ENCODE measurements around the gene RCC2.

Gene RCC2

DNA sequence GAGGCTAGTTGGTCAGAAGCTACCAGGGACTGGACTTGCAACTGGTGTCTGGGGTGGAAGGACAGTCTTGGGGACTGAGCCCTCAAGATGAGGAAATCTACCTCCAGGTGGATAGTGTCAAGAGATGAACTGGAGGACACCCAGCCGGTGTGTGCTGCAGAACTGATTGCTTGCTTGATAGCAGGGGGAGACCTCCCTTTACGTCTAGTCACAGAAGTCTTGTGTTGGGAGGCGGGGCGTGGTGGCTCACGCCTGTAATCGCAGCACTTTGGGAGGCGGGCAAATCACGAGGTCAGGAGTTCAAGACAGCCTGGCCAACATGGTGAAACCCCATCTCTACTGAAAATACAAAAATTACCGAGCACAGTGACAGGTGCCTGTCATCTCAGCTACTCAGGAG, 4.9 kb downstream of the RCC2 start:
- peaks cover 76% of the 10 kb centered on the region for H3K36me3 ChIP-seq
- H3K4me2 ChIP-seq: peak overlapping the region; percentile 89
- H4K20me1 ChIP-seq: peaks cover 80% of the 10 kb centered on the region
- TF ChIP-seq Cebpa-rat (IDR thresholded peaks at IDR 0.05): no peak
- H3K9ac ChIP-seq: no peak overlapping the region
- H3K9me3 ChIP-seq: no peaks in the 10 kb centered on the region
- no peaks in the 10 kb centered on the region for H3K27me3 ChIP-seq
- H3K27ac ChIP-seq: no peak overlapping the region
- no peak overlapping the region for H3K4me3 ChIP-seq
- peaks cover 58% of the 10 kb centered on the region for H3K4me1 ChIP-seq

GRCh38 chr1:17434016-17434415, 5.5 kb downstream of the RCC2 start:
- H3K4me2 ChIP-seq: peak overlapping the region; percentile 89; the same call in 1 of the 2 replicates
- no peak overlapping the region for H3K27ac ChIP-seq
- no peak overlapping the region for H3K9ac ChIP-seq
- TF ChIP-seq Cebpa-rat (IDR thresholded peaks at IDR 0.05): no peak
- H4K20me1 ChIP-seq: peaks cover 85% of the 10 kb centered on the region
- no peak overlapping the region for H3K4me3 ChIP-seq
- H3K4me1 ChIP-seq: peaks cover 58% of the 10 kb centered on the region
- no peaks in the 10 kb centered on the region for H3K9me3 ChIP-seq
- H3K36me3 ChIP-seq: peaks cover 82% of the 10 kb centered on the region
- H3K27me3 ChIP-seq: no peaks in the 10 kb centered on the region

DNA sequence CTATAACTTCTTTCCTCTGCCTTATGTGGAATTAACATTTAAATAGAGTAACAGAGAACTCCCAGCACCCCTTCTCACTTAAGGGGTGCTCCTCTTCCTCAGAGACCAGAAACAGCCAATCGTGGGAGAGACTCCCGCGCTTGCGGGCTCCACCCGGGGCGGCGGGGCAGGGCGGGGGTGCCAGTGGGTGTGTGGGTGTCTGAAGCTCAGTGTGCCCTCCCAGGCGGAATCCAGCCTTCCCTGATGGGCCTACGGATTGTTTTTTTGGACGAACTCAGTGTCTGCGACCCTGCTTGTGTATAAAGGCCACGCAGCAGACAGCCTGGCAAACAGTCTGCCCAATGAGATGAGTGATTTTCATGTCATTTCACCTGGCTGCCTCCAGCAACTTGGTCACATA, 6.2 kb downstream of the RCC2 start:
- no peak overlapping the region for H3K27ac ChIP-seq
- H3K4me1 ChIP-seq: peaks cover 58% of the 10 kb centered on the region
- peaks cover 93% of the 10 kb centered on the region for H4K20me1 ChIP-seq
- H3K9me3 ChIP-seq: no peaks in the 10 kb centered on the region
- H3K4me2 ChIP-seq: no peak overlapping the region
- TF ChIP-seq Cebpa-rat (IDR thresholded peaks at IDR 0.05): no peak
- no peak overlapping the region for H3K9ac ChIP-seq
- no peak overlapping the region for H3K4me3 ChIP-seq
- peaks cover 90% of the 10 kb centered on the region for H3K36me3 ChIP-seq
- no peaks in the 10 kb centered on the region for H3K27me3 ChIP-seq

- Histone ChIP-seq H3K9me3 (no peaks in the 10 kb centered on the region), H3K27me3 (no peaks in the 10 kb centered on the region), H3K4me1 (peaks cover 61% of the 10 kb centered on the region), H3K27ac (no peak overlapping the region), H3K4me2 (peak overlapping the region; percentile 28), H3K9ac (no peak overlapping the region), H3K36me3 (peaks cover 98% of the 10 kb centered on the region), H3K4me3 (no peak overlapping the region), H4K20me1 (peaks cover 100% of the 10 kb centered on the region)
- TF ChIP-seq Cebpa-rat (IDR thresholded peaks at IDR 0.05): no peak
Measured at GRCh38 chr1:17432412-17432811, 7.1 kb downstream of the RCC2 start.

DNA sequence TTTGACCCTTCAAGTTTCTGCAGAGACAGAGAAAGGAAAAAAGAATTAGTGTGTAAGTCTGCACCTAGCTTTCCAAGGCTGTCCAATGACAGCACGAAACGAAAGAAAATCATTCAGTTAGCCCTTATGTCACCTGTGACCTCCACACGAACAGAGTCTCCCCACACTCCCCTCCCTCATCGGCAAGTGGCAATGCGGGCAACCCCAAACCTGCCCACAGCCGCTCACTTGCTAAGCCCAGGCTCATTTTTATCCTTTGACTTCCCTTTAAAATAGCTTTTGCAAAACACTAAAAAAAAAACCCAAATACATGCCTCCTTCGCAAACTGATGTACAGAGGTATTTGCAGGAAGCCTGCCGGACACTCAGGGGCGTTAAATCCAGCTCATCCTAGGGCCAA, 10.3 kb downstream of the RCC2 start:
- no peak overlapping the region for H3K9ac ChIP-seq
- H3K4me2 ChIP-seq: no peak overlapping the region
- no peak for TF ChIP-seq Cebpa-rat (IDR thresholded peaks at IDR 0.05)
- no peaks in the 10 kb centered on the region for H3K27me3 ChIP-seq
- peaks cover 98% of the 10 kb centered on the region for H3K36me3 ChIP-seq
- no peak overlapping the region for H3K4me3 ChIP-seq
- H3K27ac ChIP-seq: no peak overlapping the region
- H4K20me1 ChIP-seq: peaks cover 100% of the 10 kb centered on the region
- H3K9me3 ChIP-seq: no peaks in the 10 kb centered on the region
- peaks cover 36% of the 10 kb centered on the region for H3K4me1 ChIP-seq

GRCh38 chr1:17427696-17428660, 11.5 kb downstream of the RCC2 start:
- H3K9me3 ChIP-seq: no peaks in the 10 kb centered on the region
- no peak for TF ChIP-seq Cebpa-rat (IDR thresholded peaks at IDR 0.05)
- peaks cover 28% of the 10 kb centered on the region for H3K4me1 ChIP-seq
- peaks cover 100% of the 10 kb centered on the region for H4K20me1 ChIP-seq
- H3K4me2 ChIP-seq: no peak overlapping the region
- no peak overlapping the region for H3K9ac ChIP-seq
- H3K4me3 ChIP-seq: no peak overlapping the region
- H3K27me3 ChIP-seq: no peaks in the 10 kb centered on the region
- H3K36me3 ChIP-seq: peaks cover 98% of the 10 kb centered on the region
- no peak overlapping the region for H3K27ac ChIP-seq

DNA sequence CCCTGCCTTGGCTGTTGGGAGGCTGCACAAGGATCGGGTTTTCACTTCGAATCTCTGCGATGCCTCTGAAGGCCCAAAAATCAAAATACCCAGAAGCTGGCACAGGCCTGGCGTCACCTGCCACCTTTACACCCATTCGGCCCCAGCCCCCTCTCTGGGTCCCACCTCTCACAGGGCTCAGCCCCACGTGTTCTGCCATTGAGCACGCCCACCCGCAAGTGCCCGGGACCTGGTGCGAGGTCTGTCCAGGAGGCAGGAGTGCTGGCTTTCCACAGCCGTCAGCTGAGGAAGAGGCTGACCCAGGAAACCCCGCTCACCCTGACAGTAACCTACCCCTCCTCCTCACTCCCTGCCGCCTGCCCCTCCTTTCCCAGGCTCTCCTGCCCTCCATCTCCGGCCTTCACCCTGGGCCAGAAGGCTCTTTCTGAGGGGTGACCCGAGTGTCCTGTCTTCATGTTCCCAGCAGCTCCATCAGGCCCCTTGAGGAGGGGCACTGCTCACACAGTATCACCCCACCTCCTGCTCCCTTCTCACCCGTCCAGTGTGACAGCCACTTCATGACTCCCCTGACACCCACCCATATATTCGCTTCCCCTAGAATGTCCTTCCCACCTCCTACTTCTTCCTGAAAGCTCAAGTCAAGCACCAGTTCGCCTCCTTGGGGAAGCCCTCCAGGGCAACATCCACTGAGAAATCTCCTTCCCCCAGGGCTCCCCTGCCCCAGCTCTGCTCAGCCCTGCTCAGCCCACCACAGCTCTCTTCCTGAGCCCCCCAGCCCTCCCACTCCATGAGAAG, 13.5 kb downstream of the RCC2 start:
- Histone ChIP-seq H3K4me3 (no peak overlapping the region), H3K27me3 (no peaks in the 10 kb centered on the region), H3K4me1 (peaks cover 12% of the 10 kb centered on the region; the same call in 1 of the 2 replicates), H3K27ac (no peak overlapping the region), H3K36me3 (peaks cover 100% of the 10 kb centered on the region), H3K9me3 (no peaks in the 10 kb centered on the region), H3K9ac (no peak overlapping the region), H4K20me1 (peaks cover 100% of the 10 kb centered on the region), H3K4me2 (no peak overlapping the region)
- no peak for TF ChIP-seq Cebpa-rat (IDR thresholded peaks at IDR 0.05)

DNA sequence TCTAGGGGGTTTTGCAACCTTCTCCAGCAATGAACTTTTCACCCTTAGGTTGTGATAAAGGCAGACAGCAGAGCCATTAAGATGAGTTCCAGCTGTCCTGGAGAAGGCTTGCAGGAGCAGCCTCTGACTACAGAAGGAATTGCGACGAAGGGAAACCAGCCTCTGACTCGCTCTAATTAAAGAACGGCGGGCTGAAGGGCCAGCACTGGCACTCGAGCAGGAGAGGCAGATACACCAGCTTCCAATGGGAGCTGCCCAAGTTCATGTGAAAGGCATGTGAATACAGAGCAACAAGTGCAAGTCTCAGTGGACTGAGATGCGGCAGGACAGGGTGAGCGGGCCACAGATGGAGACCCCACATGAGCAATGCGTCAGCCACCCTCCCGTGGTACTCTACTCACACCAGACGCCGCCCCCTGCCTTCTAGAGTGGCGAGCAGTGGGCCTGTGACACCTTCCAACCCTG, 15.7 kb downstream of the RCC2 start:
- H3K9me3 ChIP-seq: no peaks in the 10 kb centered on the region
- H3K4me2 ChIP-seq: no peak overlapping the region
- no peak overlapping the region for H3K27ac ChIP-seq
- H3K4me3 ChIP-seq: no peak overlapping the region
- TF ChIP-seq Cebpa-rat (IDR thresholded peaks at IDR 0.05): no peak
- H3K36me3 ChIP-seq: peaks cover 100% of the 10 kb centered on the region
- no peaks in the 10 kb centered on the region for H3K27me3 ChIP-seq
- peaks cover 100% of the 10 kb centered on the region for H4K20me1 ChIP-seq
- no peak overlapping the region for H3K9ac ChIP-seq
- peaks cover 23% of the 10 kb centered on the region for H3K4me1 ChIP-seq

DNA sequence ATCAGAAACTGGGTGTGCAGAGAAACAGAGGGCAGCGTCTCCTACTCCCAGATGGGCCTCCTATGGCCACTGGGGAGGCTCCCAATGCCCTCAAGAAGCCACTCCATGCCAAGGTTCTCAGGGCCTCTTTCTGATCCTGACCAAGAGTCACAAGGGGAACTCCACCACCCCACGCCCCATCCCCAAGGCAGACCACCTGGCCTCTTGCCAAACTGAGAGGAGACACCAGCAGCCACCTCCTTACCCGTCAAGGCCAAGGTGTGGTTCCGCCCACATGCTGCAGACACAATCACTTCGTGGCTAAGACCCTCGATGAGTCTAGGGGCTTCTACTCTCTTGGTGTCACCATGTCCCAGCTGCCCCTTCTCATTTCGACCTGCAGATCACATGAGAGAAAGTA, 17.0 kb downstream of the RCC2 start:
- Histone ChIP-seq H3K4me2 (no peak overlapping the region), H4K20me1 (peaks cover 100% of the 10 kb centered on the region), H3K4me3 (no peak overlapping the region), H3K9ac (no peak overlapping the region), H3K36me3 (peaks cover 100% of the 10 kb centered on the region), H3K27ac (no peak overlapping the region), H3K27me3 (no peaks in the 10 kb centered on the region), H3K9me3 (no peaks in the 10 kb centered on the region), H3K4me1 (peaks cover 20% of the 10 kb centered on the region)
- no peak for TF ChIP-seq Cebpa-rat (IDR thresholded peaks at IDR 0.05)
